NCI-H128 (cell line): Measurements from ENCODE around the gene HCFC2.
A peak's percentile ranks its signal among the peaks of the same experiment; 100 is the strongest.

Experiments used
- DNase-seq: peaks from one replicate; lab custom pipeline; 2025; ENCODE audit not compliant: unreplicated experiment; lab: John Stamatoyannopoulos, UW

The HCFC2 gene

GRCh38 chr12:104152685-104153241 lies 88.4 kb downstream of the HCFC2 start:
- DNase-seq = no peak

- peak; percentile 80 for DNase-seq
These were observed 90.0 kb downstream of the HCFC2 start for GRCh38 chr12:104154286-104154685.

GRCh38 chr12:104154806-104155205 lies 90.5 kb downstream of the HCFC2 start:
- DNase-seq = peak; percentile 77
